Fibroblast of skin of abdomen (primary cell): ENCODE results near the gene ZNF658. TPM values are rescaled to one million over a fixed set of nuclear protein-coding genes. Genes with fewer than 3 reads are reported as not detected.
"Not testable (repeated sequence)": the region's sequence is repeated elsewhere in the genome, so short reads cannot be mapped to it uniquely, and the experiment has no call there.

ENCODE experiments used
- DNase-seq: peaks from one replicate; pipeline ENCODE4 v3.0.0-alpha.2; 2013
- polyA plus RNA-seq, 2 experiments: library from polyadenylated mRNA; unstranded; fragments of 120-200 nt; gene quantifications; one replicate each; pipeline ENCODE4 v1.2.1, GENCODE V29; 2013; ENCODE audit not compliant: insufficient read length in 2 of 2

The ZNF658 gene
- 2.5 TPM for polyA plus RNA-seq (2013, experiment 1 of 2; ENCODE audit: insufficient read length)
- 2.1 TPM for polyA plus RNA-seq (2013, experiment 2 of 2; ENCODE audit: insufficient read length)

- peak; percentile 87 for DNase-seq
These were observed at the start of gene ZNF658 for GRCh38 chr9:66900490-66901131. Gene ZNF658, plus strand, starts transcription at chr9:66900725. Its CDS starts 2,837 bp downstream, at chr9:66903562.

- DNase-seq: not testable (repeated sequence)
These were observed 38.8 kb upstream of the ZNF658 start for GRCh38 chr9:66861732-66862131.

DNA sequence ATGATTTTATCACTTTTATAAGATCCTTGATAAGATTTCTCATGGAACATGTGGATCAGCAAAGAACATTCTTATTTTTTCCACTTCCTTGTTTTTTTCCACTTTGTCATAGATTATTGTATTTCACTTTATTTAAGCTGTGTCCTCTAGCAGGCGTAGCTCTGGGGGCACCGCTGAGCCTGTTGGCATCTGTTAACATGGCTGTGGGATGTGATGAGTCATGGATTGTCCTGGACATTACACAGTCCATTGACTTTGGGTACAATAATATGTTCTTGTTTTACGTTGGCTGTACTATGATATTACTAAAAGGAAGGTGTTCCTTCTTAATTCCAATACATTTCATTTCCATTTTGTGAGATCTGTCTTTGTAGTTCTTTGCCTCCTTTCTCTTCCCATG, 31.9 kb upstream of the ZNF658 start:
- not testable (repeated sequence) for DNase-seq

- not testable (repeated sequence) for DNase-seq
These were observed 19.9 kb upstream of the ZNF658 start for GRCh38 chr9:66880605-66881004.

- DNase-seq: not testable (repeated sequence)
These were observed 18.7 kb upstream of the ZNF658 start for GRCh38 chr9:66881847-66882246.

- not testable (repeated sequence) for DNase-seq
These were observed 10.2 kb upstream of the ZNF658 start for GRCh38 chr9:66890334-66890733.

DNA sequence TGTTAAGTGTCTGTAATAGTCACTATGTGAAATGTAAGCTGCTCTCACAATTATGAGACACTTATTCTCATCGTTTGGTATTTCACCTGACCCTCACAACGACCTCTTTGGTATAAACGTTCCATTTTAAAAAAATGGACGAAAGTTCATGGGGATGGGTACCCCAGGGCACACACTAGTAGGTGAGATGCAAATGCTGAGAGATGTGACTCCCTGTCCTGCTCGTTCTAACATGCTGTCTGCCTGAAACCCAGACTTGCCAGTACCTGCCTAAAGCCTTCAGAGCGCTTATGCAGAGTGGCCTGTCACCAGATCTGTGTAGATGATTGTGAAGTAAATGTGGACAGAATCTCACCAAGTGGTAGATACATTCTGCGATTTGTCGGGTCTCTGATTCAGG, 616 bp downstream of the ZNF658 start:
- DNase-seq: not testable (repeated sequence)

DNA sequence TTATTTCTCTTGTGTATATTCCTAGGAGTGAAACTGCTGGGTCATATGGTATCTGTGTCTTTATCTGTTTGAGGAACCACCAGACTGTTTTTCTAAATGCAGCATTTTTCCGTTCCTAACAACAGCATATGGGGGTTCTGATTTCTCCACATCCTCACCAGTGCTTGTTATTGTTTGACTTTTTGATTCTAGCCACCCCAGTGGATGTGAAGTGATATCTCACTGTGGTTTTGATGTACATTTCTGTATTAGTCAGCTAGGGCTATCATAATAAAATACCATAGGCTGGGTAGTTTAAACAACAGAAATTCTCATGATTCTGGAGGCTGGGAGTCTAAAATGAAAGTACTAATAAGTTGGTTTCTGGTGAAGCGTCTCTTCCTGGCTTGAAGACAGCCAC, 9.0 kb downstream of the ZNF658 start:
- DNase-seq: not testable (repeated sequence)

- not testable (repeated sequence) for DNase-seq
These were observed 19.5 kb downstream of the ZNF658 start for GRCh38 chr9:66920072-66920471.

GRCh38 chr9:66936194-66936870, 35.8 kb downstream of the ZNF658 start:
- DNase-seq: not testable (repeated sequence)

DNA sequence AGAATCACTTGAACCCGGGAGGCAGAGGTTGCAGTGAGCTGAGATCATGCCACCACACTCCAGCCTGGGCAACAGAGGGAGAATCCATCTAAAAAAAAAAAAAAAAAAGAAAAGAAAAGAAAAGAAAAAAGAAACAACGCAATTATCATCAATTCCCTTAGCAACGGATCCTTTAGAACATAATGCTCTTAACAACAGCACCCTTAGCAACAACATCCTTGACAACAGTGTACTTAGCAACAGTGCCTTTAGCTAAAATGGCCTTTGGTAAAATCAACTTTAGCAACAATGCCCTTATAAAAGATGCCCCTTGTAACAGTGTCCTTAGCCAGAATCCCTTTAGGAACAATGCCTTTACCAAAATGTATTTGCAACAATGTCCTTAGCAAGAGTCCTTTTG, 37.1 kb downstream of the ZNF658 start:
- not testable (repeated sequence) for DNase-seq

DNA sequence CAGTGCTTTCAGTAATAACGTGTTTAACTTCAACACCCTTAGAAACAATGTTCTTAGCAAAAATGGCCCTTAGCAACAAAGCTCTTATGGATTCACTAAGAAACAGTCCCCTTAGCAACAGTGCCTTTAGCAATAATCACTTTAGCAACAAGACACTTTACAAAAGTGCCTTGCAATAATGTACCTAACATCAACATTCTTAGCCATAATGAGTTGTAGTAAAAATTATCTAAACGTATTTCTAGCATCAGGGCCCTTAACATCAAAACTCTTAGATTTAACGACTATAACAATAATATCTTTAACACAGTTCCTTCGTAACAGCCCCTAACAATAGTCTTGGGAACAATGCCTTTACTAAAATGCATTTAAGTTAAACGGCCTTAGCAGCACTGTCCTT, 37.8 kb downstream of the ZNF658 start:
- DNase-seq: not testable (repeated sequence)

DNA sequence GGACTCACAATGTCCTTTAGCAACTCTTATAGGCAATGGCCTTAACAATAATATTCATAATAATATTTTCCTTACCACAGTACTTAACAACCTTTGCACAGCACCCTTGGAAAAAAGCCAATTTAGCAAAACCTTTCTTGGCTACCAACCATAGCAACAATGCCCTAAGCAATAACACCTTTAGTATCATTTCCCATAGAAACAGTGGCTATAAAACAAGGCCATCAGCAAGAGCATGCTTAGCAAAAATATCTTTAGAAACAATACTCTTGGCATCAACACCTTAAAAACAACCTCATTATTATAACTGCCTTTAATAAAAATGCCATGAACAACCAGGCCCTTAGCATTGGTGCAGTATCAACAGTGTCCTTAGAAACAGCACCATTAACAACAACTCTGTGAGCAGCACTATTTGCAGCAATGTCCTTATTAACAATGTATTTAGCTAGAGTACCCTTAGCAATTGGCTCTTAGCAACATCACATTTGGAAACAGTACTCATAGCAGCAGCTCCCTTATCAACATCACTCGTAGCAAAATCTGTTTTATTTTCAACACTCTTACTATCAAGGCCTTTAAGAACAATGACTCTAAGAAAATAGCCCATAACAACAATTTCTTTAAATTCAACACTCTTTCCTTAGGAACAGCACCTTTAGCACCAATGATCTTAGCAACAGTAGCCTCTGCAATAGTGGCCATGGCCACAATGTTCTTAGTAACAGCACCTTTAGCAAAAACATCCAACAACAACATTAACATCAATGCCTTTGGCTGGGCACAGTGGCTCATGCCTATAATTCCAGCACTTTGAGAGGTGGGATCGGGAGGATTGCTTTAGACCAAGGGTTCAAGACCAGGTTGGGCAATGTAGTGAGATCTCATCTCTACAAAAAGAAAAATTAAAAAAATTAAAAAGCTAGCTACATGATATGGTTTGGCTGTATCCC, 39.6 kb downstream of the ZNF658 start:
- not testable (repeated sequence) for DNase-seq

DNA sequence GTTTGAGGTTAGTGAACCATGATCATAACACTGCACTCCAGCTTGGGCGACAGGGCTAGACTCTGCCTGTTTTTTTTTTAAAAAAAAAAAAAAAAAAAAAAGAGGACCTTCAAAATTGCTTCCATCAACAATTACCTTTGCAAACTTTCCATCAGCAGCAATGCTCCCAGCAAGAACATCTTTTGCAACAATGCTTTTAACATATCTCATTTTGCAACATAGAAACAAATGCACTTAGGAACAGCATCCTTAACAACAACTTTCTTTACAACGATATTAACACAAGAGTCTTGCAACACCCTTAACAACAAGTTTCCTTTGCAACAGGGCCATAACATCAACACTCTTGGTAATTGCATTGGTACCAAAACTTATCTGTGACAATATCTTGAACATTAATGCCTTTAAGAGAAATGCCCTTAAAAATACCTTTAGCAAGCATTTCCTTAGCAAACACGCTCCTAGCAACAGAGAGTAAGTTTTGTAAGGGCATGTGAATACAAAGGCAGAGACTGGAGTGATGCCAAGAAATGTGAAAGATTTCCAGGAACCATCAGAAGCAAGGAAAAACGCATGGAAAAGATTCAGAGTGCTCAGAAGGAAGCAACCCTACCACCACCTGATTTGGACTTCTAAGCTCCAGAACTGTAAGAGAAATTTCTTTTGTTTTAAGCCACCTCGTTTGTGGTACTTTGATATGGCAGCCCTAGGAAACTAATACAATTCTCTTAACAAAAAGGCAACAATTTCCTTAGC, 42.1 kb downstream of the ZNF658 start:
- DNase-seq: not testable (repeated sequence)

DNA sequence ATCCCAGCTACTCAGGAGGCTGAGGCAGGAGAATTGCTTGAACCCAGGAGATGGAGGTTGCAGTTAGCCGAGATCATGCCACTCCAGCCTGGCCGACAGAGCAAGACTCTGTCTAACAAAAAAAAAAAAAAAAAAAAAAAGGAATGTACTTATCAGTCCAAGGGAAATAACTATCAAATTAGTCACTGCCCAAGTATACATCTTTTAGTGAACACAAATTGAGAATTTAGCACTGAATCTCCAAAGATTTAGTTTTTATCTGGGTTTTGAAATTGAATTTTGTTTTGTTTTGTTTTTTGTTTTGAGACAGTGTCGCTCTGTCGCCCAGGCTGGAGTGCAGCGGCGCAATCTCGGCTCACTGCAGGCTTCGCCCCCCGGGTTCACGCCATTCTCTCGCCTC, 52.1 kb downstream of the ZNF658 start:
- not testable (repeated sequence) for DNase-seq
